Measurements from ENCODE around the gene BCO1.

BCO1 gene

GRCh38 chr16:81232740-81233367 lies 5.6 kb upstream of the BCO1 start:
- DNase-seq (ENCODE audit: low read depth in 1 of 2, low spot score in 1 of 2), result no peak

GRCh38 chr16:81237282-81237681 lies 1.2 kb upstream of the BCO1 start:
- no peak for DNase-seq (ENCODE audit: low read depth in 1 of 2, low spot score in 1 of 2)

GRCh38 chr16:81237942-81238295 lies 570 bp upstream of the BCO1 start:
- no peak for DNase-seq (ENCODE audit: low read depth in 1 of 2, low spot score in 1 of 2)

- DNase-seq (ENCODE audit: low read depth in 1 of 2, low spot score in 1 of 2), result no peak
These were observed 1.1 kb downstream of the BCO1 start for GRCh38 chr16:81239367-81240121.

- no peak for DNase-seq (ENCODE audit: low read depth in 1 of 2, low spot score in 1 of 2)
These were observed 3.2 kb downstream of the BCO1 start for GRCh38 chr16:81241706-81242105.

GRCh38 chr16:81242977-81243618 lies 4.6 kb downstream of the BCO1 start:
- no peak for DNase-seq (ENCODE audit: low read depth in 1 of 2, low spot score in 1 of 2)

GRCh38 chr16:81243942-81244341 lies 5.5 kb downstream of the BCO1 start:
- DNase-seq (ENCODE audit: low read depth in 1 of 2, low spot score in 1 of 2), result no peak

GRCh38 chr16:81251871-81252270 lies 13.4 kb downstream of the BCO1 start:
- DNase-seq (ENCODE audit: low read depth in 1 of 2, low spot score in 1 of 2), result no peak

GRCh38 chr16:81253141-81253540 lies 14.7 kb downstream of the BCO1 start:
- no peak for DNase-seq (ENCODE audit: low read depth in 1 of 2, low spot score in 1 of 2)

- DNase-seq (ENCODE audit: low read depth in 1 of 2, low spot score in 1 of 2), result no peak
These were observed 16.5 kb downstream of the BCO1 start for GRCh38 chr16:81254922-81255526.

GRCh38 chr16:81259916-81260315 lies 21.4 kb downstream of the BCO1 start:
- DNase-seq (ENCODE audit: low read depth in 1 of 2, low spot score in 1 of 2), result no peak

- DNase-seq (ENCODE audit: low read depth in 1 of 2, low spot score in 1 of 2), result no peak
These were observed 22.7 kb downstream of the BCO1 start for GRCh38 chr16:81261049-81261648.

- DNase-seq (ENCODE audit: low read depth in 1 of 2, low spot score in 1 of 2), result no peak
These were observed 25.2 kb downstream of the BCO1 start for GRCh38 chr16:81263470-81264220.

GRCh38 chr16:81264386-81264785 lies 25.9 kb downstream of the BCO1 start:
- DNase-seq (ENCODE audit: low read depth in 1 of 2, low spot score in 1 of 2), result no peak

GRCh38 chr16:81265052-81265451 lies 26.6 kb downstream of the BCO1 start:
- DNase-seq (ENCODE audit: low read depth in 1 of 2, low spot score in 1 of 2), result no peak

GRCh38 chr16:81265658-81266451 lies 27.4 kb downstream of the BCO1 start:
- no peak for DNase-seq (ENCODE audit: low read depth in 1 of 2, low spot score in 1 of 2)

- no peak for DNase-seq (ENCODE audit: low read depth in 1 of 2, low spot score in 1 of 2)
These were observed 28.2 kb downstream of the BCO1 start for GRCh38 chr16:81266680-81267095.

- DNase-seq (ENCODE audit: low read depth in 1 of 2, low spot score in 1 of 2), result no peak
These were observed 30.0 kb downstream of the BCO1 start for GRCh38 chr16:81268509-81268908.

- DNase-seq (ENCODE audit: low read depth in 1 of 2, low spot score in 1 of 2), result no peak
These were observed 34.9 kb downstream of the BCO1 start for GRCh38 chr16:81273223-81273950.

Measured in stimulated activated CD4-positive, alpha-beta T cell treated with anti-CD3 and anti-CD28 coated beads, Interleukin-15, amount 100 ng/mL, for 1 hour (primary cell).